Skeletal muscle satellite cell (primary cell): ENCODE results near the gene GULP1.
A peak's percentile ranks its signal among the peaks of the same experiment; 100 is the strongest.

Experiments
- H3K27me3 ChIP-seq: 2 replicates; pipeline ENCODE4 v1.7.0; 2013; ENCODE audit warnings: low read length; ENCODE audit not compliant: control insufficient read depth, insufficient read depth
- H3K36me3 ChIP-seq: 2 replicates; pipeline ENCODE4 v1.7.0; 2013; ENCODE audit warnings: mild to moderate bottlenecking, control low read depth, low read length; ENCODE audit not compliant: insufficient read depth
- H3K4me1 ChIP-seq: 2 replicates; pipeline ENCODE4 v1.7.0; 2013; ENCODE audit warnings: low read length; ENCODE audit not compliant: control insufficient read depth, insufficient read depth
- H3K4me2 ChIP-seq: 2 replicates; pipeline ENCODE4 v1.7.0; 2013; ENCODE audit warnings: mild to moderate bottlenecking, low read length
- H3K4me3 ChIP-seq: 2 replicates; pipeline ENCODE4 v1.7.0; 2013; ENCODE audit warnings: low read length
- H3K9ac ChIP-seq: 2 replicates; pipeline ENCODE4 v1.7.0; 2013; ENCODE audit warnings: mild to moderate bottlenecking, low read depth, low read length, moderate library complexity
- H3K9me3 ChIP-seq: replicated peaks from 2 replicates; pipeline ENCODE4 v1.7.0; 2013; ENCODE audit warnings: mild to moderate bottlenecking, control low read depth, low read length

Gene GULP1

GRCh38 chr2:188327518-188328213, 36.0 kb downstream of the GULP1 start:
- H3K36me3 ChIP-seq = no peaks in the 10 kb centered on the region
- H3K4me2 ChIP-seq = no peak overlapping the region
- H3K4me3 ChIP-seq = no peak overlapping the region
- H3K9ac ChIP-seq = no peak overlapping the region
- H3K27me3 ChIP-seq = no peaks in the 10 kb centered on the region
- peaks cover 49% of the 10 kb centered on the region for H3K4me1 ChIP-seq
- H3K9me3 ChIP-seq = no peaks in the 10 kb centered on the region

GRCh38 chr2:188328419-188328818, 36.7 kb downstream of the GULP1 start:
- H3K36me3 ChIP-seq = no peaks in the 10 kb centered on the region
- no peak overlapping the region for H3K4me3 ChIP-seq
- H3K27me3 ChIP-seq = no peaks in the 10 kb centered on the region
- H3K4me1 ChIP-seq = peaks cover 43% of the 10 kb centered on the region
- H3K9ac ChIP-seq = no peak overlapping the region
- no peaks in the 10 kb centered on the region for H3K9me3 ChIP-seq
- no peak overlapping the region for H3K4me2 ChIP-seq

GRCh38 chr2:188330316-188331053, 38.8 kb downstream of the GULP1 start:
- no peaks in the 10 kb centered on the region for H3K9me3 ChIP-seq
- no peak overlapping the region for H3K4me2 ChIP-seq
- H3K36me3 ChIP-seq = no peaks in the 10 kb centered on the region
- peaks cover 28% of the 10 kb centered on the region for H3K4me1 ChIP-seq
- H3K27me3 ChIP-seq = no peaks in the 10 kb centered on the region
- H3K4me3 ChIP-seq = no peak overlapping the region
- no peak overlapping the region for H3K9ac ChIP-seq

- no peak overlapping the region for H3K4me3 ChIP-seq
- H3K9ac ChIP-seq = no peak overlapping the region
- peaks cover 14% of the 10 kb centered on the region for H3K4me1 ChIP-seq
- H3K4me2 ChIP-seq = no peak overlapping the region
- no peaks in the 10 kb centered on the region for H3K9me3 ChIP-seq
- no peaks in the 10 kb centered on the region for H3K36me3 ChIP-seq
- no peaks in the 10 kb centered on the region for H3K27me3 ChIP-seq
Observed at GRCh38 chr2:188332619-188333018, 40.9 kb downstream of the GULP1 start.

GRCh38 chr2:188333751-188334524, 42.3 kb downstream of the GULP1 start:
- H3K4me1 ChIP-seq = peaks cover 6% of the 10 kb centered on the region
- H3K9ac ChIP-seq = no peak overlapping the region
- no peak overlapping the region for H3K4me3 ChIP-seq
- no peaks in the 10 kb centered on the region for H3K9me3 ChIP-seq
- H3K4me2 ChIP-seq = peak overlapping the region; percentile 31
- H3K36me3 ChIP-seq = no peaks in the 10 kb centered on the region
- H3K27me3 ChIP-seq = no peaks in the 10 kb centered on the region

GRCh38 chr2:188338463-188338862, 46.8 kb downstream of the GULP1 start:
- H3K27me3 ChIP-seq = no peaks in the 10 kb centered on the region
- no peaks in the 10 kb centered on the region for H3K36me3 ChIP-seq
- H3K9me3 ChIP-seq = no peaks in the 10 kb centered on the region
- no peak overlapping the region for H3K9ac ChIP-seq
- H3K4me1 ChIP-seq = peaks cover 6% of the 10 kb centered on the region
- no peak overlapping the region for H3K4me3 ChIP-seq
- no peak overlapping the region for H3K4me2 ChIP-seq

GRCh38 chr2:188340257-188340656, 48.6 kb downstream of the GULP1 start:
- Histone ChIP-seq H3K27me3 (no peaks in the 10 kb centered on the region), H3K9ac (no peak overlapping the region), H3K4me2 (no peak overlapping the region), H3K4me3 (no peak overlapping the region), H3K4me1 (no peaks in the 10 kb centered on the region), H3K9me3 (no peaks in the 10 kb centered on the region), H3K36me3 (no peaks in the 10 kb centered on the region)

- no peak overlapping the region for H3K4me2 ChIP-seq
- H3K9me3 ChIP-seq = no peaks in the 10 kb centered on the region
Observed at GRCh38 chr2:188345020-188345419, 53.3 kb downstream of the GULP1 start.

GRCh38 chr2:188345426-188345825, 53.8 kb downstream of the GULP1 start:
- H3K4me3 ChIP-seq = no peak overlapping the region
- no peak overlapping the region for H3K4me2 ChIP-seq
- H3K9ac ChIP-seq = no peak overlapping the region
- no peaks in the 10 kb centered on the region for H3K9me3 ChIP-seq
- no peaks in the 10 kb centered on the region for H3K36me3 ChIP-seq
- H3K4me1 ChIP-seq = peaks cover 10% of the 10 kb centered on the region
- no peaks in the 10 kb centered on the region for H3K27me3 ChIP-seq

More at GRCh38 chr2:188345020-188345419, 53.3 kb downstream of the GULP1 start:
- no peaks in the 10 kb centered on the region for H3K36me3 ChIP-seq
- no peaks in the 10 kb centered on the region for H3K27me3 ChIP-seq
- no peak overlapping the region for H3K4me3 ChIP-seq
- H3K4me1 ChIP-seq = peaks cover 10% of the 10 kb centered on the region
- H3K9ac ChIP-seq = no peak overlapping the region

- peaks cover 10% of the 10 kb centered on the region for H3K4me1 ChIP-seq
- no peaks in the 10 kb centered on the region for H3K36me3 ChIP-seq
- no peaks in the 10 kb centered on the region for H3K27me3 ChIP-seq
Observed at GRCh38 chr2:188345831-188346458, 54.3 kb downstream of the GULP1 start.

GRCh38 chr2:188349019-188349418, 57.3 kb downstream of the GULP1 start:
- H3K9ac ChIP-seq = no peak overlapping the region
- no peaks in the 10 kb centered on the region for H3K9me3 ChIP-seq
- H3K4me3 ChIP-seq = no peak overlapping the region
- no peak overlapping the region for H3K4me2 ChIP-seq
- H3K36me3 ChIP-seq = no peaks in the 10 kb centered on the region
- H3K4me1 ChIP-seq = peaks cover 10% of the 10 kb centered on the region
- no peaks in the 10 kb centered on the region for H3K27me3 ChIP-seq

More at GRCh38 chr2:188345831-188346458, 54.3 kb downstream of the GULP1 start:
- H3K4me2 ChIP-seq = no peak overlapping the region
- no peak overlapping the region for H3K9ac ChIP-seq
- no peak overlapping the region for H3K4me3 ChIP-seq
- H3K9me3 ChIP-seq = no peaks in the 10 kb centered on the region
